ENCODE data around the gene HSF2BP.
"Not testable (repeated sequence)": the region's sequence is repeated elsewhere in the genome, so short reads cannot be mapped to it uniquely, and the experiment has no call there.

Gene HSF2BP

GRCh38 chr21:43597540-43598250 is 61.6 kb downstream of the HSF2BP start:
- DNase-seq (ENCODE audit: low read depth in 2 of 2): no peak

- DNase-seq (ENCODE audit: low read depth in 2 of 2): no peak
Measured at GRCh38 chr21:43597052-43597451, 62.2 kb downstream of the HSF2BP start.

GRCh38 chr21:43596616-43597015 is 62.7 kb downstream of the HSF2BP start:
- no peak for DNase-seq (ENCODE audit: low read depth in 2 of 2)

- DNase-seq (ENCODE audit: low read depth in 2 of 2): not testable (repeated sequence)
Measured at GRCh38 chr21:43595769-43596168, 63.5 kb downstream of the HSF2BP start.

GRCh38 chr21:43593078-43593477 is 66.2 kb downstream of the HSF2BP start:
- DNase-seq (ENCODE audit: low read depth in 2 of 2): no peak

GRCh38 chr21:43591571-43591970 is 67.7 kb downstream of the HSF2BP start:
- no peak for DNase-seq (ENCODE audit: low read depth in 2 of 2)

- DNase-seq (ENCODE audit: low read depth in 2 of 2): no peak
Measured at GRCh38 chr21:43590194-43590593, 69.1 kb downstream of the HSF2BP start.

GRCh38 chr21:43588957-43589356 is 70.3 kb downstream of the HSF2BP start:
- no peak for DNase-seq (ENCODE audit: low read depth in 2 of 2)

GRCh38 chr21:43585924-43586413 is 73.3 kb downstream of the HSF2BP start:
- no peak for DNase-seq (ENCODE audit: low read depth in 2 of 2)

GRCh38 chr21:43585514-43585913 is 73.8 kb downstream of the HSF2BP start:
- DNase-seq (ENCODE audit: low read depth in 2 of 2): no peak

- no peak for DNase-seq (ENCODE audit: low read depth in 2 of 2)
Measured at GRCh38 chr21:43581453-43581852, 77.8 kb downstream of the HSF2BP start.

GRCh38 chr21:43578677-43579303 is 80.5 kb downstream of the HSF2BP start:
- DNase-seq (ENCODE audit: low read depth in 2 of 2): no peak

GRCh38 chr21:43575473-43575844 is 83.8 kb downstream of the HSF2BP start:
- no peak for DNase-seq (ENCODE audit: low read depth in 2 of 2)

GRCh38 chr21:43574741-43575472 is 84.4 kb downstream of the HSF2BP start:
- no peak for DNase-seq (ENCODE audit: low read depth in 2 of 2)

GRCh38 chr21:43573921-43574320 is 85.4 kb downstream of the HSF2BP start:
- no peak for DNase-seq (ENCODE audit: low read depth in 2 of 2)

GRCh38 chr21:43572446-43572845 is 86.8 kb downstream of the HSF2BP start:
- DNase-seq (ENCODE audit: low read depth in 2 of 2): no peak

- DNase-seq (ENCODE audit: low read depth in 2 of 2): no peak
Measured at GRCh38 chr21:43571976-43572375, 87.3 kb downstream of the HSF2BP start.

GRCh38 chr21:43570195-43570594 is 89.1 kb downstream of the HSF2BP start:
- DNase-seq (ENCODE audit: low read depth in 2 of 2): not testable (repeated sequence)

- DNase-seq (ENCODE audit: low read depth in 2 of 2): not testable (repeated sequence)
Measured at GRCh38 chr21:43562451-43562850, 96.8 kb downstream of the HSF2BP start.

- DNase-seq (ENCODE audit: low read depth in 2 of 2): not testable (repeated sequence)
Measured at GRCh38 chr21:43540561-43540960, 118.7 kb downstream of the HSF2BP start.

GRCh38 chr21:43522495-43523131 is 136.7 kb downstream of the HSF2BP start:
- DNase-seq (ENCODE audit: low read depth in 2 of 2): not testable (repeated sequence)

GRCh38 chr21:43517701-43518100 is 141.6 kb downstream of the HSF2BP start:
- not testable (repeated sequence) for DNase-seq (ENCODE audit: low read depth in 2 of 2)
